ENCODE results near the gene RPS16. TPM values are rescaled to one million over a fixed set of nuclear protein-coding genes. Genes with fewer than 3 reads are reported as not detected.

RPS16 gene
- total and polyA plus RNA-seq, 2 of the 13 experiments (the other 11 are each of a cell fraction or from before 2014, with no cell fraction given): 488 to 2,583 TPM

- peak; percentile 91 for TF ChIP-seq E2F5 (CRISPR knock-in tag; conservative IDR thresholded peaks at IDR 0.05)
- no peak for TF ChIP-seq AHDC1 (CRISPR knock-in tag; IDR thresholded peaks at IDR 0.05; ENCODE audit: borderline replicate concordance)
- TF ChIP-seq ZNF580 (CRISPR knock-in tag; IDR thresholded peaks at IDR 0.05; ENCODE audit: borderline replicate concordance, low read depth): peak; percentile 79; the same call in 1 of the 2 replicates
- peak; percentile 70; the same call in 1 of the 2 replicates for TF ChIP-seq ZBTB4 (CRISPR knock-in tag; IDR thresholded peaks at IDR 0.05; ENCODE audit: borderline replicate concordance)
- TF ChIP-seq RXRA (CRISPR knock-in tag; IDR thresholded peaks at IDR 0.05): peak; percentile 68
- 0 out of 2 replicates have a peak, but pooled peaks have one; percentile 18 for TF ChIP-seq ZBTB7B (CRISPR knock-in tag; IDR thresholded peaks at IDR 0.05)
- TF ChIP-seq POGZ (CRISPR knock-in tag; IDR thresholded peaks at IDR 0.05): peak; percentile 71
- no peak for TF ChIP-seq NCOA5 (CRISPR knock-in tag; IDR thresholded peaks at IDR 0.05)
- TF ChIP-seq CHD2 (IDR thresholded peaks at IDR 0.05; ENCODE audit: low read depth, low read length): no peak
- no peak for TF ChIP-seq ZNF672 (CRISPR knock-in tag; IDR thresholded peaks at IDR 0.05)
- peak; percentile 90 for TF ChIP-seq MXD3 (CRISPR knock-in tag; IDR thresholded peaks at IDR 0.05)
- TF ChIP-seq ZNF430 (CRISPR knock-in tag; IDR thresholded peaks at IDR 0.05): peak; percentile 85; the same call in 1 of the 2 replicates
- TF ChIP-seq SALL2 (CRISPR knock-in tag; IDR thresholded peaks at IDR 0.05): peak; percentile 81; the same call in 1 of the 2 replicates
- peak; percentile 37; the same call in 1 of the 2 replicates for TF ChIP-seq ZNF274 (CRISPR knock-in tag; IDR thresholded peaks at IDR 0.05)
- TF ChIP-seq RFX5 (IDR thresholded peaks at IDR 0.05; ENCODE audit: low read depth, low read length): no peak
- no peak for TF ChIP-seq ZNF30 (CRISPR knock-in tag; IDR thresholded peaks at IDR 0.05)
- TF ChIP-seq FOSL2 (CRISPR knock-in tag; IDR thresholded peaks at IDR 0.05): peak; percentile 64
- TF ChIP-seq HMG20A (CRISPR knock-in tag; IDR thresholded peaks at IDR 0.05; ENCODE audit: borderline replicate concordance): no peak
- peak; percentile 81 for TF ChIP-seq JUNB (CRISPR knock-in tag; IDR thresholded peaks at IDR 0.05; ENCODE audit: borderline replicate concordance)
Measured at GRCh38 chr19:39435499-39436349, at the start of gene RPS16 (continued).

All from HepG2 (cell line).